HG02588 (cell line): ENCODE results near the gene KIF7.
"Not testable (repeated sequence)": the region's sequence is repeated elsewhere in the genome, so short reads cannot be mapped to it uniquely, and the experiment has no call there.

Source experiments
- ATAC-seq: cut with Tn5 transposase; IDR thresholded peaks from one replicate; pipeline ENCODE4 v1.9.1; 2021; ENCODE audit warnings: mild to moderate bottlenecking, moderate library complexity; ENCODE audit not compliant: unreplicated experiment

The KIF7 gene

GRCh38 chr15:89654847-89655805 is at the start of gene KIF7:
Gene KIF7, minus strand, starts transcription at chr15:89655467. Its CDS starts 2,537 bp downstream, at chr15:89652930.
- ATAC-seq = no peak

GRCh38 chr15:89704411-89704810 is 49.1 kb upstream of the KIF7 start:
- ATAC-seq = no peak

GRCh38 chr15:89695198-89695597 is 39.9 kb upstream of the KIF7 start:
- no peak for ATAC-seq

- no peak for ATAC-seq
These were observed 38.4 kb upstream of the KIF7 start for GRCh38 chr15:89693696-89694095.

- no peak for ATAC-seq
These were observed 37.8 kb upstream of the KIF7 start for GRCh38 chr15:89693091-89693490.

- ATAC-seq = peak; percentile 95
These were observed 35.3 kb upstream of the KIF7 start, which contains the start of the genes PEX11A and WDR93 for GRCh38 chr15:89690276-89691218. Gene PEX11A, minus strand, starts transcription at chr15:89690754. Its CDS starts 122 bp downstream, at chr15:89690632. Gene WDR93, plus strand, starts transcription at chr15:89690811. Its CDS starts 10,936 bp downstream, at chr15:89701747.

- not testable (repeated sequence) for ATAC-seq
These were observed 34.6 kb upstream of the KIF7 start for GRCh38 chr15:89689930-89690275.

- ATAC-seq = no peak
These were observed 31.3 kb upstream of the KIF7 start for GRCh38 chr15:89686522-89686921.

GRCh38 chr15:89685995-89686394 is 30.7 kb upstream of the KIF7 start:
- ATAC-seq = no peak

GRCh38 chr15:89681146-89681545 is 25.9 kb upstream of the KIF7 start:
- no peak for ATAC-seq

GRCh38 chr15:89680282-89680873 is 25.1 kb upstream of the KIF7 start:
- no peak for ATAC-seq

GRCh38 chr15:89679212-89679611 is 23.9 kb upstream of the KIF7 start, which contains the start of gene PLIN1:
Gene PLIN1, minus strand, starts transcription at chr15:89679367. Its CDS starts 1,878 bp downstream, at chr15:89677489.
- ATAC-seq = no peak

GRCh38 chr15:89677381-89677780 is 22.1 kb upstream of the KIF7 start:
- ATAC-seq = no peak

GRCh38 chr15:89675606-89676005 is 20.3 kb upstream of the KIF7 start:
- ATAC-seq = no peak

- ATAC-seq = no peak
These were observed 19.3 kb upstream of the KIF7 start for GRCh38 chr15:89674526-89674925.

GRCh38 chr15:89673165-89673512 is 17.9 kb upstream of the KIF7 start:
- ATAC-seq = no peak

- no peak for ATAC-seq
These were observed 17.2 kb upstream of the KIF7 start for GRCh38 chr15:89672221-89673164.

GRCh38 chr15:89671687-89672086 is 16.4 kb upstream of the KIF7 start:
- ATAC-seq = no peak

GRCh38 chr15:89670971-89671560 is 15.8 kb upstream of the KIF7 start:
- no peak for ATAC-seq
